Measurements from ENCODE around the gene UBE2E3.

UBE2E3 gene

GRCh38 chr2:181046833-181047232 is 66.4 kb downstream of the UBE2E3 start:
- Histone ChIP-seq H3K27ac (ENCODE audit: low read depth, low read length) (no peak overlapping the region), H3K4me3 (ENCODE audit: low read length) (no peak overlapping the region), H3K9ac (ENCODE audit: low read length) (no peak overlapping the region), H3K36me3 (ENCODE audit: control insufficient read depth, insufficient read depth, low read length) (no peaks in the 10 kb centered on the region), H3K27me3 (ENCODE audit: control insufficient read depth, insufficient read depth, low read length) (no peaks in the 10 kb centered on the region), H3K4me1 (ENCODE audit: control insufficient read depth, insufficient read depth, low read length) (peaks cover 5% of the 10 kb centered on the region)

- no peak overlapping the region for H3K27ac ChIP-seq (ENCODE audit: low read depth, low read length)
Observed at GRCh38 chr2:181047829-181048228, 67.4 kb downstream of the UBE2E3 start.

GRCh38 chr2:181051861-181052522 is 71.6 kb downstream of the UBE2E3 start:
- Histone ChIP-seq H3K36me3 (ENCODE audit: control insufficient read depth, insufficient read depth, low read length) (no peaks in the 10 kb centered on the region), H3K27ac (ENCODE audit: low read depth, low read length) (no peak overlapping the region), H3K9ac (ENCODE audit: low read length) (no peak overlapping the region), H3K4me3 (ENCODE audit: low read length) (no peak overlapping the region), H3K4me1 (ENCODE audit: control insufficient read depth, insufficient read depth, low read length) (no peaks in the 10 kb centered on the region), H3K27me3 (ENCODE audit: control insufficient read depth, insufficient read depth, low read length) (no peaks in the 10 kb centered on the region)

More at GRCh38 chr2:181047829-181048228, 67.4 kb downstream of the UBE2E3 start:
- no peak overlapping the region for H3K4me3 ChIP-seq (ENCODE audit: low read length)
- H3K36me3 ChIP-seq (ENCODE audit: control insufficient read depth, insufficient read depth, low read length) = no peaks in the 10 kb centered on the region
- no peaks in the 10 kb centered on the region for H3K27me3 ChIP-seq (ENCODE audit: control insufficient read depth, insufficient read depth, low read length)
- H3K9ac ChIP-seq (ENCODE audit: low read length) = no peak overlapping the region
- H3K4me1 ChIP-seq (ENCODE audit: control insufficient read depth, insufficient read depth, low read length) = peaks cover 5% of the 10 kb centered on the region

GRCh38 chr2:181052523-181052891 is 72.1 kb downstream of the UBE2E3 start:
- Histone ChIP-seq H3K9ac (ENCODE audit: low read length) (no peak overlapping the region), H3K27me3 (ENCODE audit: control insufficient read depth, insufficient read depth, low read length) (no peaks in the 10 kb centered on the region), H3K4me3 (ENCODE audit: low read length) (no peak overlapping the region), H3K4me1 (ENCODE audit: control insufficient read depth, insufficient read depth, low read length) (no peaks in the 10 kb centered on the region), H3K36me3 (ENCODE audit: control insufficient read depth, insufficient read depth, low read length) (no peaks in the 10 kb centered on the region), H3K27ac (ENCODE audit: low read depth, low read length) (no peak overlapping the region)

- Histone ChIP-seq H3K9ac (ENCODE audit: low read length) (no peak overlapping the region), H3K36me3 (ENCODE audit: control insufficient read depth, insufficient read depth, low read length) (no peaks in the 10 kb centered on the region), H3K4me3 (ENCODE audit: low read length) (no peak overlapping the region), H3K4me1 (ENCODE audit: control insufficient read depth, insufficient read depth, low read length) (no peaks in the 10 kb centered on the region), H3K27me3 (ENCODE audit: control insufficient read depth, insufficient read depth, low read length) (no peaks in the 10 kb centered on the region), H3K27ac (ENCODE audit: low read depth, low read length) (no peak overlapping the region)
Observed at GRCh38 chr2:181054256-181054655, 73.9 kb downstream of the UBE2E3 start.

GRCh38 chr2:181054843-181055242 is 74.4 kb downstream of the UBE2E3 start:
- Histone ChIP-seq H3K27me3 (ENCODE audit: control insufficient read depth, insufficient read depth, low read length) (no peaks in the 10 kb centered on the region), H3K4me3 (ENCODE audit: low read length) (no peak overlapping the region), H3K27ac (ENCODE audit: low read depth, low read length) (no peak overlapping the region), H3K36me3 (ENCODE audit: control insufficient read depth, insufficient read depth, low read length) (no peaks in the 10 kb centered on the region), H3K4me1 (ENCODE audit: control insufficient read depth, insufficient read depth, low read length) (no peaks in the 10 kb centered on the region), H3K9ac (ENCODE audit: low read length) (no peak overlapping the region)

- H3K4me1 ChIP-seq (ENCODE audit: control insufficient read depth, insufficient read depth, low read length) = no peaks in the 10 kb centered on the region
- H3K36me3 ChIP-seq (ENCODE audit: control insufficient read depth, insufficient read depth, low read length) = no peaks in the 10 kb centered on the region
- H3K9ac ChIP-seq (ENCODE audit: low read length) = no peak overlapping the region
- no peak overlapping the region for H3K27ac ChIP-seq (ENCODE audit: low read depth, low read length)
- no peaks in the 10 kb centered on the region for H3K27me3 ChIP-seq (ENCODE audit: control insufficient read depth, insufficient read depth, low read length)
- H3K4me3 ChIP-seq (ENCODE audit: low read length) = no peak overlapping the region
Observed at GRCh38 chr2:181058378-181059269, 78.2 kb downstream of the UBE2E3 start.

- H3K27me3 ChIP-seq (ENCODE audit: control insufficient read depth, insufficient read depth, low read length) = no peaks in the 10 kb centered on the region
- no peaks in the 10 kb centered on the region for H3K4me1 ChIP-seq (ENCODE audit: control insufficient read depth, insufficient read depth, low read length)
- H3K4me3 ChIP-seq (ENCODE audit: low read length) = no peak overlapping the region
- no peaks in the 10 kb centered on the region for H3K36me3 ChIP-seq (ENCODE audit: control insufficient read depth, insufficient read depth, low read length)
- H3K27ac ChIP-seq (ENCODE audit: low read depth, low read length) = no peak overlapping the region
- no peak overlapping the region for H3K9ac ChIP-seq (ENCODE audit: low read length)
Observed at GRCh38 chr2:181063696-181064095, 83.3 kb downstream of the UBE2E3 start.

- Histone ChIP-seq H3K9ac (ENCODE audit: low read length) (no peak overlapping the region), H3K27me3 (ENCODE audit: control insufficient read depth, insufficient read depth, low read length) (no peaks in the 10 kb centered on the region), H3K27ac (ENCODE audit: low read depth, low read length) (no peak overlapping the region), H3K36me3 (ENCODE audit: control insufficient read depth, insufficient read depth, low read length) (no peaks in the 10 kb centered on the region), H3K4me1 (ENCODE audit: control insufficient read depth, insufficient read depth, low read length) (no peaks in the 10 kb centered on the region), H3K4me3 (ENCODE audit: low read length) (no peak overlapping the region)
Observed at GRCh38 chr2:181065458-181065857, 85.1 kb downstream of the UBE2E3 start.

- H3K4me3 ChIP-seq (ENCODE audit: low read length) = no peak overlapping the region
- H3K36me3 ChIP-seq (ENCODE audit: control insufficient read depth, insufficient read depth, low read length) = no peaks in the 10 kb centered on the region
- no peaks in the 10 kb centered on the region for H3K27me3 ChIP-seq (ENCODE audit: control insufficient read depth, insufficient read depth, low read length)
- no peaks in the 10 kb centered on the region for H3K4me1 ChIP-seq (ENCODE audit: control insufficient read depth, insufficient read depth, low read length)
- no peak overlapping the region for H3K27ac ChIP-seq (ENCODE audit: low read depth, low read length)
- no peak overlapping the region for H3K9ac ChIP-seq (ENCODE audit: low read length)
Observed at GRCh38 chr2:181066333-181066732, 85.9 kb downstream of the UBE2E3 start.

GRCh38 chr2:181070119-181070835 is 89.9 kb downstream of the UBE2E3 start:
- H3K27ac ChIP-seq (ENCODE audit: low read depth, low read length) = no peak overlapping the region
- H3K4me1 ChIP-seq (ENCODE audit: control insufficient read depth, insufficient read depth, low read length) = no peaks in the 10 kb centered on the region
- H3K9ac ChIP-seq (ENCODE audit: low read length) = no peak overlapping the region
- no peaks in the 10 kb centered on the region for H3K27me3 ChIP-seq (ENCODE audit: control insufficient read depth, insufficient read depth, low read length)
- H3K36me3 ChIP-seq (ENCODE audit: control insufficient read depth, insufficient read depth, low read length) = no peaks in the 10 kb centered on the region
- no peak overlapping the region for H3K4me3 ChIP-seq (ENCODE audit: low read length)

- no peak overlapping the region for H3K4me3 ChIP-seq (ENCODE audit: low read length)
- H3K27ac ChIP-seq (ENCODE audit: low read depth, low read length) = no peak overlapping the region
- H3K36me3 ChIP-seq (ENCODE audit: control insufficient read depth, insufficient read depth, low read length) = no peaks in the 10 kb centered on the region
- no peaks in the 10 kb centered on the region for H3K4me1 ChIP-seq (ENCODE audit: control insufficient read depth, insufficient read depth, low read length)
- no peaks in the 10 kb centered on the region for H3K27me3 ChIP-seq (ENCODE audit: control insufficient read depth, insufficient read depth, low read length)
- no peak overlapping the region for H3K9ac ChIP-seq (ENCODE audit: low read length)
Observed at GRCh38 chr2:181070836-181071200, 90.4 kb downstream of the UBE2E3 start.

All from rectal smooth muscle tissue (tissue), 1 donor.